Caco-2 (cell line): Measurements from ENCODE around the gene ATP8A1. TPM values are rescaled to one million over a fixed set of nuclear protein-coding genes. Genes with fewer than 3 reads are reported as not detected.

Experiments used
- Bru-seq: library from RNA; stranded (reverse); fragments of 400-500 nt; gene quantifications from one replicate; lab custom pipeline; 2021; lab: Mats Ljungman, UMichigan
- BruChase-seq, 2 experiments: library from RNA; stranded (reverse); fragments of 400-500 nt; gene quantifications; one replicate each; lab custom pipeline; 2021; lab: Mats Ljungman, UMichigan
- BruUV-seq: library from RNA; stranded (reverse); fragments of 400-500 nt; replicated peaks from 2 replicates; lab custom pipeline; 2021; lab: Mats Ljungman, UMichigan
- CTCF ChIA-PET: fragments of 300-600 bp; sonication (Branson Sonifier 250); formaldehyde crosslinking; loops from one replicate; lab custom pipeline; 2022; ENCODE audit warnings: antibody characterized with exemption; lab: Charles Lee
- POLR2A ChIA-PET: fragments of 300-600 bp; sonication (Branson Sonifier 250); formaldehyde crosslinking; loops from one replicate; lab custom pipeline; 2022; ENCODE audit warnings: antibody characterized with exemption; lab: Charles Lee
- DNase-seq, 2 experiments: peaks; one replicate each; pipeline versions ENCODE4 v3.0.0 to v3.0.0-alpha.2; 2020 to 2022
- H3K27me3 ChIP-seq: replicated peaks from 2 replicates; pipeline ENCODE4 v1.6.0; 2011; ENCODE audit warnings: low read length; ENCODE audit not compliant: control insufficient read depth, insufficient read depth
- H3K36me3 ChIP-seq: 2 replicates; pipeline ENCODE4 v1.5.1; 2011; ENCODE audit warnings: low read length; ENCODE audit not compliant: control insufficient read depth, insufficient read depth
- H3K4me1 ChIP-seq: fragments of 250-450 bp; sonication (Bioruptor Pico); 2 replicates; pipeline ENCODE4 v1.5.1; 2020; ENCODE audit warnings: mild to moderate bottlenecking
- H3K4me3 ChIP-seq: 2 replicates; pipeline ENCODE4 v1.5.1; 2011; ENCODE audit warnings: low read depth, mild to moderate bottlenecking, control low read depth, low read length
- H3K9me3 ChIP-seq: fragments of 250-450 bp; sonication (Bioruptor Pico); 2 replicates; pipeline ENCODE4 v1.5.1; 2020; ENCODE audit warnings: mild to moderate bottlenecking, moderate library complexity
- H3K27ac Mint-ChIP-seq: one replicate; pipeline ENCODE4 v1.8.0; 2022; ENCODE audit warnings: mixed read lengths; ENCODE audit not compliant: unreplicated experiment
- H3K27me3 Mint-ChIP-seq: one replicate; pipeline ENCODE4 v1.8.0; 2022; ENCODE audit warnings: mixed read lengths; ENCODE audit not compliant: insufficient read depth, unreplicated experiment
- H3K36me3 Mint-ChIP-seq: one replicate; pipeline ENCODE4 v1.8.0; 2022; ENCODE audit warnings: mild to moderate bottlenecking, mixed read lengths; ENCODE audit not compliant: insufficient read depth, unreplicated experiment
- H3K4me1 Mint-ChIP-seq: one replicate; pipeline ENCODE4 v1.8.0; 2022; ENCODE audit warnings: low read depth, mixed read lengths; ENCODE audit not compliant: unreplicated experiment
- H3K4me3 Mint-ChIP-seq: one replicate; pipeline ENCODE4 v1.8.0; 2022; ENCODE audit warnings: mild to moderate bottlenecking, moderate library complexity, mixed read lengths; ENCODE audit not compliant: unreplicated experiment
- H3K9me3 Mint-ChIP-seq: one replicate; pipeline ENCODE4 v1.8.0; 2022; ENCODE audit warnings: mixed read lengths; ENCODE audit not compliant: unreplicated experiment
- CTCF ChIP-seq, 2 experiments: fragments of 200-600 bp in 1 of 2; IDR thresholded peaks; 1 replicate in 1 of 2; 2 replicates in 1 of 2; pipeline versions ENCODE4 v1.5.1 to v1.8.0; 2011 to 2022; ENCODE audit warnings: antibody characterized with exemption in 1 of 2, control low read depth in 1 of 2, inconsistent platforms in 1 of 2, low read depth in 1 of 2, low read length in 1 of 2, mild to moderate bottlenecking in 1 of 2, moderate library complexity in 1 of 2; ENCODE audit not compliant: insufficient read depth in 1 of 2, severe bottlenecking in 1 of 2, unreplicated experiment in 1 of 2
- intact Hi-C: fragments of 100-400 bp; cut with micrococcal nuclease; formaldehyde crosslinking; loops from one replicate; pipeline ENCODE4 v1.10.0; 2022; ENCODE audit not compliant: unreplicated experiment
- long read RNA-seq: library from polyadenylated mRNA; stranded (forward); transcript quantifications from one replicate; pipeline ENCODE4 v2.0.0, GENCODE V29; 2022
- total RNA-seq: library from RNA; stranded (reverse); gene quantifications from 2 replicates; pipeline ENCODE4 v1.2.3, GENCODE V29; 2022

ATP8A1 gene
- total RNA-seq = 9.3 and 11.6 TPM in 2 replicates
- percentile 65 among the genes with signal in this experiment for Bru-seq, nascent RNA
- BruChase-seq, experiment 1, labeled RNA remaining after a 2-hour chase = percentile 60 among the genes with signal in this experiment
- BruChase-seq, experiment 2, labeled RNA remaining after a 6-hour chase = percentile 51 among the genes with signal in this experiment
- long read RNA-seq, full-length matches to known transcripts = 1 of 1 reads
- long read RNA-seq, partial matches to known transcripts = 0 of 1 reads
- long read RNA-seq, other reads (novel, unspliced or antisense) = 0 of 1 reads

- Histone ChIP-seq H3K4me1 (peaks cover 23% of the 10 kb centered on the region; the same call in 1 of the 2 replicates), H3K4me3 (peak within 1 kb of the TSS; percentile 89), H3K36me3 (no peaks in the 10 kb centered on the region), H3K27me3 (no peaks in the 10 kb centered on the region), H3K9me3 (no peaks in the 10 kb centered on the region)
- peaks cover 14% of the 10 kb centered on the region for H3K9me3 Mint-ChIP-seq
- H3K4me1 Mint-ChIP-seq = peaks cover 28% of the 10 kb centered on the region
- H3K27ac Mint-ChIP-seq = peak within 1 kb of the TSS; percentile 96
- peaks cover 4% of the 10 kb centered on the region for H3K36me3 Mint-ChIP-seq
- intact Hi-C loops = loop anchor here (1.0 to 2.0 kb wide), 2 partner anchors 16 to 89 kb away; no protein-coding TSS in a partner anchor
- peak within 1 kb of the TSS; percentile 76 for H3K4me3 Mint-ChIP-seq
- no TSS peak for BruUV-seq
- CTCF ChIA-PET = interaction anchor here (0.6 to 2.4 kb wide), 4 partner anchors 23 to 88 kb away, joined by 3 to 15 read pairs (median 5); no protein-coding TSS in a partner anchor
- POLR2A ChIA-PET = interaction anchor here (0.6 to 1.2 kb wide), 11 partner anchors 9 to 220 kb away, joined by 3 to 7 read pairs (median 4); no protein-coding TSS in a partner anchor
- no peaks in the 10 kb centered on the region for H3K27me3 Mint-ChIP-seq
- TF ChIP-seq CTCF (IDR thresholded peaks at IDR 0.05; ENCODE audit: insufficient read depth in 1 of 2, low read depth in 1 of 2, low read length in 1 of 2, severe bottlenecking in 1 of 2, unreplicated experiment in 1 of 2) = no peak
- DNase-seq = peak; percentile 87 to 92
Measured at GRCh38 chr4:42656944-42657792, at the start of gene ATP8A1. TSS of gene ATP8A1 (minus strand) at chr4:42657105. CDS start at chr4:42656873, 232 bp downstream.

GRCh38 chr4:42706086-42706485 lies 49.2 kb upstream of the ATP8A1 start:
- no peak for TF ChIP-seq CTCF (IDR thresholded peaks at IDR 0.05; ENCODE audit: insufficient read depth in 1 of 2, low read depth in 1 of 2, low read length in 1 of 2, severe bottlenecking in 1 of 2, unreplicated experiment in 1 of 2)
- H3K4me1 ChIP-seq = peaks cover 9% of the 10 kb centered on the region; the same call in 1 of the 2 replicates
- Mint-ChIP-seq H3K4me1 (peaks cover 12% of the 10 kb centered on the region), H3K36me3 (no peaks in the 10 kb centered on the region), H3K27ac (no peak overlapping the region), H3K27me3 (peaks cover 6% of the 10 kb centered on the region), H3K4me3 (no peak overlapping the region), H3K9me3 (no peaks in the 10 kb centered on the region)
- intact Hi-C loops = no loop called here
- H3K27me3 ChIP-seq = no peaks in the 10 kb centered on the region
- BruUV-seq = no TSS peak
- ChIA-PET POLR2A (no interaction called here), CTCF (no interaction called here)
- H3K4me3 ChIP-seq = no peak overlapping the region
- no peak for DNase-seq
- H3K36me3 ChIP-seq = no peaks in the 10 kb centered on the region
- H3K9me3 ChIP-seq = no peaks in the 10 kb centered on the region

- Histone ChIP-seq H3K4me1 (no peaks in the 10 kb centered on the region), H3K4me3 (no peak overlapping the region), H3K36me3 (no peaks in the 10 kb centered on the region), H3K27me3 (no peaks in the 10 kb centered on the region), H3K9me3 (no peaks in the 10 kb centered on the region)
- ChIA-PET CTCF (no interaction called here), POLR2A (no interaction called here)
- peaks cover 6% of the 10 kb centered on the region for H3K4me1 Mint-ChIP-seq
- no peak overlapping the region for H3K4me3 Mint-ChIP-seq
- intact Hi-C loops = no loop called here
- no peaks in the 10 kb centered on the region for H3K9me3 Mint-ChIP-seq
- no peak overlapping the region for H3K27ac Mint-ChIP-seq
- H3K36me3 Mint-ChIP-seq = peaks cover 4% of the 10 kb centered on the region
- no peak for TF ChIP-seq CTCF (IDR thresholded peaks at IDR 0.05; ENCODE audit: insufficient read depth in 1 of 2, low read depth in 1 of 2, low read length in 1 of 2, severe bottlenecking in 1 of 2, unreplicated experiment in 1 of 2)
- peaks cover 7% of the 10 kb centered on the region for H3K27me3 Mint-ChIP-seq
- no TSS peak for BruUV-seq
- no peak for DNase-seq
Measured at GRCh38 chr4:42703813-42704212, 46.9 kb upstream of the ATP8A1 start.
